H9 (cell line): Measurements from ENCODE around the gene NSUN6. TPM values are rescaled to one million over a fixed set of nuclear protein-coding genes. Genes with fewer than 3 reads are reported as not detected.

Experiments used
- DNase-seq: peaks from one replicate; pipeline ENCODE4 v3.0.0-alpha.2; 2017
- H2AFZ ChIP-seq: one replicate; pipeline ENCODE4 v1.6.1; 2013; ENCODE audit warnings: mild to moderate bottlenecking, low read length, control low read depth, moderate library complexity
- H2AK5ac ChIP-seq: 2 replicates; pipeline ENCODE4 v1.6.1; 2013; ENCODE audit warnings: low read length, control low read depth, mixed read lengths; ENCODE audit not compliant: insufficient read length
- H2BK120ac ChIP-seq: one replicate; pipeline ENCODE4 v1.6.1; 2013; ENCODE audit warnings: low read depth, mild to moderate bottlenecking, low read length, control low read depth, inconsistent platforms; ENCODE audit not compliant: poor library complexity, severe bottlenecking
- H2BK12ac ChIP-seq: 2 replicates; pipeline ENCODE4 v1.6.1; 2013; ENCODE audit warnings: low read length, control low read depth, mixed read lengths, low read depth; ENCODE audit not compliant: insufficient read length
- H2BK15ac ChIP-seq: 2 replicates; pipeline ENCODE4 v1.6.1; 2013; ENCODE audit warnings: low read depth, low read length, control low read depth
- H2BK20ac ChIP-seq: one replicate; pipeline ENCODE4 v1.6.1; 2013; ENCODE audit warnings: low read depth, mild to moderate bottlenecking, low read length, control low read depth, inconsistent platforms; ENCODE audit not compliant: poor library complexity, severe bottlenecking
- H2BK5ac ChIP-seq: 2 replicates; pipeline ENCODE4 v1.6.1; 2013; ENCODE audit warnings: low read length, control low read depth, mixed read lengths; ENCODE audit not compliant: insufficient read length
- H3K14ac ChIP-seq: 2 replicates; pipeline ENCODE4 v1.6.1; 2013; ENCODE audit warnings: low read length, control low read depth; ENCODE audit not compliant: insufficient read depth
- H3K18ac ChIP-seq: 2 replicates; pipeline ENCODE4 v1.6.1; 2013; ENCODE audit warnings: low read depth, mild to moderate bottlenecking, mixed read lengths, low read length, control low read depth; ENCODE audit not compliant: insufficient read length
- H3K23ac ChIP-seq: 2 replicates; pipeline ENCODE4 v1.6.1; 2013; ENCODE audit warnings: low read length, control low read depth, mixed read lengths, low read depth; ENCODE audit not compliant: insufficient read length
- H3K23me2 ChIP-seq: 2 replicates; pipeline ENCODE4 v1.6.1; 2013; ENCODE audit warnings: low read depth, mild to moderate bottlenecking, mixed read lengths, low read length, control low read depth; ENCODE audit not compliant: insufficient read length, poor library complexity, severe bottlenecking
- H3K27ac ChIP-seq: 2 replicates; pipeline ENCODE4 v1.5.1; 2013; ENCODE audit warnings: low read length, control low read depth, mixed read lengths, low read depth; ENCODE audit not compliant: insufficient read length
- H3K27me3 ChIP-seq: 2 replicates; pipeline ENCODE4 v1.6.1; 2013; ENCODE audit warnings: low read length, control low read depth, inconsistent platforms; ENCODE audit not compliant: insufficient read depth
- H3K4ac ChIP-seq: 2 replicates; pipeline ENCODE4 v1.6.1; 2013; ENCODE audit warnings: low read depth, mild to moderate bottlenecking, control low read depth, inconsistent platforms, low read length, moderate library complexity
- H3K4me1 ChIP-seq: 2 replicates; pipeline ENCODE4 v1.6.1; 2013; ENCODE audit warnings: low read length, control low read depth, inconsistent platforms; ENCODE audit not compliant: insufficient read depth
- H3K4me2 ChIP-seq: 2 replicates; pipeline ENCODE4 v1.6.1; 2013; ENCODE audit warnings: low read length, control low read depth, mixed read lengths; ENCODE audit not compliant: insufficient read length, insufficient read depth
- H3K56ac ChIP-seq: 2 replicates; pipeline ENCODE4 v1.6.1; 2013; ENCODE audit warnings: low read depth, mild to moderate bottlenecking, mixed read lengths, low read length, control low read depth; ENCODE audit not compliant: insufficient read length
- H3K79me1 ChIP-seq: 2 replicates; pipeline ENCODE4 v1.6.1; 2013; ENCODE audit warnings: low read depth, mild to moderate bottlenecking, moderate library complexity, low read length, control low read depth, inconsistent platforms; ENCODE audit not compliant: insufficient read depth, poor library complexity, severe bottlenecking
- H3K79me2 ChIP-seq: 2 replicates; pipeline ENCODE4 v1.6.1; 2013; ENCODE audit warnings: low read length, control low read depth, inconsistent platforms; ENCODE audit not compliant: insufficient read depth
- H3K9ac ChIP-seq: 2 replicates; pipeline ENCODE4 v1.6.1; 2013; ENCODE audit warnings: low read length, control low read depth, mixed read lengths; ENCODE audit not compliant: insufficient read length; ENCODE audit errors: extremely low read depth
- H3K9me3 ChIP-seq: one replicate; pipeline ENCODE4 v1.6.1; 2013; ENCODE audit warnings: low read depth, low read length, inconsistent platforms; ENCODE audit not compliant: control insufficient read depth
- H3T11ph ChIP-seq: one replicate; pipeline ENCODE4 v1.6.1; 2013; ENCODE audit warnings: mild to moderate bottlenecking, low read length, control low read depth, inconsistent platforms
- H4K20me1 ChIP-seq: one replicate; pipeline ENCODE4 v1.6.1; 2013; ENCODE audit not compliant: control insufficient read depth, insufficient read length, insufficient read depth
- H4K5ac ChIP-seq: 2 replicates; pipeline ENCODE4 v1.6.1; 2013; ENCODE audit warnings: low read depth, mild to moderate bottlenecking, mixed read lengths, low read length, control low read depth; ENCODE audit not compliant: insufficient read length
- H4K8ac ChIP-seq: replicated peaks from 2 replicates; pipeline ENCODE4 v1.6.1; 2013; ENCODE audit warnings: low read length, control low read depth, mixed read lengths, low read depth; ENCODE audit not compliant: insufficient read length
- H4K91ac ChIP-seq: 2 replicates; pipeline ENCODE4 v1.6.1; 2013; ENCODE audit warnings: low read depth, mild to moderate bottlenecking, moderate library complexity, mixed read lengths, low read length, control low read depth; ENCODE audit not compliant: insufficient read length
- H3K27ac Mint-ChIP-seq, 3 experiments: 2 replicates in 2 of 3; 3 replicates in 1 of 3; pipeline ENCODE4 v1.8.0; 2020 to 2021; ENCODE audit warnings: mixed read lengths in 3 of 3, mild to moderate bottlenecking in 1 of 3, moderate library complexity in 1 of 3
- H3K27me3 Mint-ChIP-seq: 2 replicates; pipeline ENCODE4 v1.8.0; 2021; ENCODE audit warnings: low read depth, mild to moderate bottlenecking, moderate library complexity, mixed read lengths
- H3K36me3 Mint-ChIP-seq, 3 experiments: 2 replicates in 2 of 3; 3 replicates in 1 of 3; pipeline ENCODE4 v1.8.0; 2020 to 2021; ENCODE audit warnings: low read depth in 3 of 3, mixed read lengths in 3 of 3; ENCODE audit not compliant: insufficient read depth in 1 of 3
- H3K4me1 Mint-ChIP-seq, 2 experiments: 2 replicates each; pipeline ENCODE4 v1.8.0; 2020; ENCODE audit warnings: mixed read lengths in 2 of 2
- H3K4me3 Mint-ChIP-seq, 2 experiments: 2 replicates in 1 of 2; 3 replicates in 1 of 2; pipeline ENCODE4 v1.8.0; 2020 to 2021; ENCODE audit warnings: mild to moderate bottlenecking in 2 of 2, mixed read lengths in 2 of 2, moderate library complexity in 1 of 2
- H3K9me3 Mint-ChIP-seq, 2 experiments: 2 replicates in 1 of 2; 3 replicates in 1 of 2; pipeline ENCODE4 v1.8.0; 2020; ENCODE audit warnings: mild to moderate bottlenecking in 2 of 2, mixed read lengths in 2 of 2, moderate library complexity in 1 of 2
- CTCF ChIP-seq: fragments of 200-600 bp; sonication (generic); conservative IDR thresholded peaks from 3 replicates; pipeline ENCODE4 v1.8.0; 2021; ENCODE audit warnings: antibody characterized with exemption, mild to moderate bottlenecking
- WGBS: extraction: QIAGEN DNeasy Blood & Tissue Kit; methylation state at CpG from one replicate; pipeline ENCODE4 v1.1.7; 2013; ENCODE audit warnings: missing lambda C conversion rate, low lambda C conversion rate, mixed read lengths; ENCODE audit not compliant: insufficient read length; ENCODE audit errors: extremely low coverage; 5-methylcytosine and 5-hydroxymethylcytosine counted together
- total RNA-seq: library from RNA; stranded (reverse); gene quantifications from 2 replicates; pipeline ENCODE4 v1.2.1, GENCODE V29; 2021

The NSUN6 gene
- total RNA-seq, 1 experiment from 2014 or later: 11.9 TPM

DNA sequence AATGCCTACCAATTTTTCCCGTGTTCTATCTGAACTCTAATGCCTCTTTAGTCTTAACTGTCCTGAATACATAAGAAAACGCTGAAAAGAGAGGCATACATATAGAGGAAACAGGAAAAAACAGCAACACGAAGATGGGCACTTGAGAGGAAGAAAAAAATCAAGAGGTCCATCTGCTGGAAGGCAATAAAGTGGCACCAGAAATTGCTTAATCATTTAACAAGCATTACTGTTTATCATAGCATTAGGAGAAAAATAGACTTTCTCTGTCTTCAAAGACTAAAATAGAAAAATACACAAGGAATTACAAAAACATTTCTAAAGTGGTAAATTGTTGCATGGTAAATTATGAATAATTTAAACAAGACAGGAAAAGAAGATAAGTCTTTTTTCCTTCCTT, 35.0 kb downstream of the NSUN6 start:
- Histone ChIP-seq H3K27ac (no peak overlapping the region), H3K4me1 (no peaks in the 10 kb centered on the region), H3K23ac (no peak overlapping the region), H3K56ac (no peak overlapping the region), H3K9ac (no peak overlapping the region), H3T11ph (no peak overlapping the region), H4K8ac (no peak overlapping the region), H2BK5ac (no peak overlapping the region), H2BK120ac (no peak overlapping the region), H2BK20ac (no peak overlapping the region), H3K4ac (no peak overlapping the region), H4K5ac (no peak overlapping the region), H2BK15ac (no peak overlapping the region), H3K23me2 (no peaks in the 10 kb centered on the region), H2BK12ac (no peak overlapping the region), H3K27me3 (no peaks in the 10 kb centered on the region), H2AK5ac (no peak overlapping the region), H4K91ac (no peak overlapping the region), H3K79me2 (no peaks in the 10 kb centered on the region), H3K9me3 (no peaks in the 10 kb centered on the region), H2AFZ (no peak overlapping the region), H3K4me2 (no peak overlapping the region), H3K79me1 (no peaks in the 10 kb centered on the region), H4K20me1 (no peaks in the 10 kb centered on the region), H3K14ac (no peak overlapping the region), H3K18ac (no peak overlapping the region)
- no peaks in the 10 kb centered on the region for H3K9me3 Mint-ChIP-seq
- WGBS: no CpG with 5 or more reads among the region's 3 CpGs
- H3K36me3 Mint-ChIP-seq: peaks cover 7 to 36% (median 30%) of the 10 kb centered on the region in 3 experiments; a peak in 6 of 7 replicates
- H3K4me1 Mint-ChIP-seq: no peaks in the 10 kb centered on the region
- H3K4me3 Mint-ChIP-seq: no peak overlapping the region
- no peak overlapping the region for H3K27ac Mint-ChIP-seq
- H3K27me3 Mint-ChIP-seq: no peaks in the 10 kb centered on the region
- no peak for DNase-seq
- no peak for TF ChIP-seq CTCF
